ENCODE measurements around the gene SPHK2. TPM values are rescaled to one million over a fixed set of nuclear protein-coding genes. Genes with fewer than 3 reads are reported as not detected.

SPHK2 gene
- total RNA-seq, 1 experiment from 2014 or later: 8.6 TPM

- no peak overlapping the region for H3K4me3 ChIP-seq
- no peak for DNase-seq
- no peaks in the 10 kb centered on the region for H3K9me3 ChIP-seq
- H3K36me3 ChIP-seq: peaks cover 48% of the 10 kb centered on the region
- H3K27me3 ChIP-seq: no peaks in the 10 kb centered on the region
Observed at GRCh38 chr19:48616041-48616436, 3.3 kb upstream of the SPHK2 start.

DNA sequence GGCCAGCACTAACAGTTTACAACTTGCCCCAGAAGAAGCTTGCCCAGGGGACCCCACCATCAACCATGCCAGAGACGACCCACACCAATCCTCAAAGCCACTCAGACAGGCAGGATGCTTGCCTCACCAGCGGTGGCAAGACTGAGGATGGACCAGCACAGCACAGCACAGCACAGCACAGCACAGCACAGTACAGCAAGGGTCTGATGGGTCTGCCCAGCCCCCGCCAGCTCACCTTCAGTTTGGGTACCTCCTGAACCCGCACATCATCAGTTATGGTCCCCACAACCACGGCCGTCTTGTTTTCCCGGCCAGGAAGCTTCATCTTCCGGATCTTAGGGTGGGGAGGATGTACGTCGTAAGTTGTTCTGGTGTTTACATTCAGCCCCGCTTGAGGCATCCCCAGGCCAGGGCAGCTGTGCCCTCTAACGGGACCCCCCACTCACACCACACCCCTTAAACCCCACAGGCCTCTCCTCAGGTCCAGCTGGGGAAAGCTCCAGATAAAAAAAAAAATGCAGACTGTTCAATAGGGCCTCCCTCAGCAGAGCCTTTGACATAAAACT is 2.7 kb upstream of the SPHK2 start:
- Histone ChIP-seq H3K36me3 (peaks cover 54% of the 10 kb centered on the region), H3K27me3 (no peaks in the 10 kb centered on the region), H3K4me3 (peak overlapping the region; percentile 87; the same call in 1 of the 2 replicates), H3K9me3 (no peaks in the 10 kb centered on the region)
- DNase-seq: no peak

DNA sequence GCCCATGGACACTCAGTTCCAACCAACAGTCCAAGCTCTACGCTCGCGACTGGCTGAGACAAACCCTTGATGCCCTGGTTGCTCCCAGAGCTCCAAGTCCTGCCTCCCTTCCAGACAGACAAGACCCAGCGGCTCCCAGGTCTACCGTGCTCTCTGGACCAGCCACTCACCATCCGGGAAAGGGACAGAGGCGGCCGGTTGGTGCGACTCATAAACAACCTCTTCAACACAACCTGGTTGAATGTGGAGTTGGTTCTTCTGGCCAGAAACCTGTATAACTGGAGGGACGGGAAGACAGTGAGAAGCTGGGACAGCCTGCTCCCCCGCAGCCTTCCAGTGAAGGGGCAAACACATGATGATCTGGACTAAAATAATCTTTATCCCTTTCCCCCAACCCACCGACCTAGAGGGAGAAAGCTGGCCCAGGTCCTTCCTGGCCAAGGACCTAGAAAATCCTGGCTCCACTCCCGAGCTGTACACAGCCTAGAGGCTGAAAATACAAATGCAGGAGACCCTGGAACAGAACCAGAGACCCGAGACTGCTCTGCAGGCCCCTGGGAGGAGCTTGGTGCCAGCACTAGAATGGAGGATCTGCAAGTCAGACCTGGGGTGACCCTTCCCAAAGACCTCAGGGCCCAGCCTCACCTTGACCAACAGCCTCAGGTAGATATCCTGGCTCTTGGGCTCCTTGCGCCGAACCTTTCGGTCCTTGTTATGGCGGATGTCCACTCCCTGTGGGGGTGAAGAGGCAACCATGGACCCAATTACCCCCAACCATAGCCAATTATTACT is 2.0 kb upstream of the SPHK2 start:
- DNase-seq: peak; percentile 43
- Histone ChIP-seq H3K9me3 (no peaks in the 10 kb centered on the region), H3K4me3 (peak overlapping the region; percentile 87), H3K36me3 (peaks cover 58% of the 10 kb centered on the region), H3K27me3 (no peaks in the 10 kb centered on the region)

GRCh38 chr19:48618278-48618915 is 909 bp upstream of the SPHK2 start:
- Histone ChIP-seq H3K9me3 (no peaks in the 10 kb centered on the region), H3K27me3 (no peaks in the 10 kb centered on the region), H3K4me3 (peak overlapping the region; percentile 87), H3K36me3 (peaks cover 61% of the 10 kb centered on the region)
- DNase-seq: no peak

DNA sequence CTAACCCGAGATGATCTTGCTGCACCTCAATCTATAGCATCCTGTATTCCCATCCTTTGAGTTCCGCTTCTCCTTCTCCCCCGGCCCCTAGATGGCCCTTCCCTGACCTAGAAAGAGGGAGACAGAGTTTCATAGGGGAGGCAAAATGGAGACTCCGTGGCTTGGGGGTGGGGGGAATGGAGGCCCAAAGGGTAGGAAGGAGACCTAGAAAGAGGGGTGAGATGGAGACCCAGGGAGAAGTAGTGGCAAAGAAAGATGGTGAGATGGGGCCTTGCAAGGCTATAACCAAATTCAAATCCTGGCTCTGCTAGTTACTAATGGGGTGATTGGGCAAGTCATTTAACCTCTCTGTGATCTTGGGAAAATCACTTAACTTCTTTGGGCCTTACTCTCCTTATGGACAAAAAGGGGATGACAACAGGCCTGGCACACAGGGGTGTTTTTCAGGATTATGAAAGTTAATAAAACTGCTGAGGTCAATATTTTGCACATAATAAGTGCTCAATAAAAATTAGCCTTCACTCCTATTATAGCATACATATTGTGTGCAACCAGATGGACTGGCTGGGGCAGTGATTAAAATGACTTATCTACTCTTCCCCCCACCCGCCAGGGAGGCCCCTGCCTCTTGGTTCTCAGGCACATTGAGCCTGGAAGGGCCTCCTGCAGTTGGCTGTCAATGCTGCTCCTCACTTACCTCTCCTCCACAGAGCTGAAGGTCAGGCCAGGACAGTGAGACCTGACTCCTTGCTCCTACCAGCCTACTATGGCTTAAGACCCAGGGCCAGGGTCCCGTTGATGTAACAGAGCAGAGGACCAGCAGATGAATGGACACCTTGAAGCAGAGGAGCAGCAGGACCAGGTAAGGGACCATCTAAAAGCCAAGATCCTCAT is 633 bp downstream of the SPHK2 start:
- peak overlapping the region; percentile 87 for H3K4me3 ChIP-seq
- DNase-seq: no peak
- no peaks in the 10 kb centered on the region for H3K9me3 ChIP-seq
- H3K36me3 ChIP-seq: peaks cover 58% of the 10 kb centered on the region
- H3K27me3 ChIP-seq: no peaks in the 10 kb centered on the region

DNA sequence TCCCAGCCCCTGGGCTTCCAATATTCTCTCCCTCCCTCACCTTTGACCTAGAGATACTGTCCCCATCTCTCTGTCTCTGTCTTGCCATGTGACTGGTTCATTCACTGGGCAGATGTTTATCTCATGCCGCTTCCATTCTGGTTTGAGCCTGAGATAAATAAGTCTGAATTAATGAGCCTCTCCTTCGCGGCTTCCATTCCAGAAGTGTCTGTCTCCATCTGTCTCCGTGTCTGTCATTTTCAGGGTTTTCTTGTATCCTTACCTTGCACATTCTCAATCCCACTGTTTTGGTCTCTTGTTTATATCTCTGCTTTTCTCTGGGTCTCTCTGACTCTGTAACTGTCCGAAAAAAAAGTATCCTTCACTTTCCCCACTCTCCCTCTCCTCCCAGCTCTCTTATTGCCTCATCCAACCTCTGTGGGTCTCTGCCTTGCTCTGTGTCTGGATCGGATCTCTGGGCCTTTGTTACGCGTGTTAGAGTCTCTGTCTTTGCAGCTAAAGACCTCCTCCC is 4.3 kb downstream of the SPHK2 start:
- Histone ChIP-seq H3K27me3 (no peaks in the 10 kb centered on the region), H3K4me3 (no peak overlapping the region), H3K9me3 (no peaks in the 10 kb centered on the region), H3K36me3 (peaks cover 33% of the 10 kb centered on the region)
- no peak for DNase-seq

DNA sequence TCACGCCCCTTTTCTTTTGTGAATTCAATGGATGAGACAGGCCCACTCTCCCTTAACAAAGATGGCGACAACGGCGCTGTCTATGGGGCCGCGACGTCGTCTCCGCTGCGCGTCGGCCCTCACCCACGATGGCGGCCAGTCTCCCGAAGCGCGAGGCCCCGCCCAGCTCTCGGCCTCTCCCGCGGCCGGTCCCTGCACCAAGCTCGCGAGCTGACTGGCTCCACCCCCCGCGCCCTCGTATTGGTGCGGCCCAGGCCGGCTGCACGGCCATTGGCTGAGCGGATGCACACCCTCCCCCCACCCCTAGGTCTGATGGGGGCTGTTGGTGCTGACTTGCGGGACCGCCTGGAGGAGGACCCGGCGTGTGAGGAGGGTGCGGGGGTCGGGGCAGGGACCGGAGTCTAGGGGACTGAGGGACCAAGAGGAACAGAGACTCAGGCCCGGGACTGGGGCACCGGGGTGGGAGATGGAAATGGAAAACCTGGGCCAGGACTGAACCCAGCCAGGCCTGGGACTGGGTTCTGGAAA is 4.8 kb downstream of the SPHK2 start:
- no peak for DNase-seq
- Histone ChIP-seq H3K9me3 (no peaks in the 10 kb centered on the region), H3K36me3 (peaks cover 31% of the 10 kb centered on the region), H3K27me3 (no peaks in the 10 kb centered on the region), H3K4me3 (no peak overlapping the region)

DNA sequence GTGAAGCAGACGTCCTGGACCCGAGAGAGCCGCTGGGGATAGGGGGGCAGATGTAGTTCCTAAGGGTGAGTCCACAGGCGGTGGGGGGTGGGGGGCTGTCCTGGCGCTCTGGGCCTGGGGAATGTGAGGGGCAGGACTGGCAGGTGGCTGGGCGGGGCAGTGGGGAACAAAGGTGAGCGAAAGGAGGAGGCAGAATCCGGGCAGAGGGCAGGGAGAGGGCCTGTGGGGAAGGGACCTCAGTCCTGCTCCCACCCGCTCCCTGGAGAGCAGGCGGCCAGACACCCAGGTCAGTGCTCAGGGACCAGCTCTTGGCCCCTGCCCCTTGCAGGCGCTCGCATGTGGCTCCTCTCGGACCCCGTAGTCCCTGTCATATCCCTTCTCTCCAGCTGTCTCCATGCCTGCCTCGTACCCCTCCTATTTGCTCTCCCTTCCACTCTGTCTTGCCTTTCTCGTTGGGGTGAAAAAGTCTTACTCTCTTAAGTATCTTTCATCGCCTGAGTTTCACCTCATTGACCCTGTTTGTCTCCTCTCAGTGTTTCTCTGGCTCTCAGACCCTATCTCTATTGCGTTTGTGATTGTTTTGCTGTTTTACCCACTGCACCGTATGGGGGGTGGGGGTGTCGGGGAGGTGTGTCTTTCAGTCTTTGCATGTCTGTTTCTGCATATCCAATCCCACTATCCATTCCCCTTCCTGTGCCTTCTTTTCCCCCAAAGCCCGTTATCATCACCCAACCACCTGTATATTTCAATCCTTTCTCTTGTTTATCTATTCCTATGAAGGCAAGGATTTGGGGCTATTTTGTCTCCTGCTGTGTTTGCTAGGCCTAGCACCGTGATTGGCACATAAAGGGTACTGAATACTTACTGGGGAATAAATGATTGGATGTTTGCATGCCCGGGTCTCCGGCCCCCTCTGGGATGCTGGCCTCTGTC is 5.8 kb downstream of the SPHK2 start:
- no peak overlapping the region for H3K4me3 ChIP-seq
- no peaks in the 10 kb centered on the region for H3K9me3 ChIP-seq
- H3K27me3 ChIP-seq: no peaks in the 10 kb centered on the region
- no peak for DNase-seq
- peaks cover 40% of the 10 kb centered on the region for H3K36me3 ChIP-seq

GRCh38 chr19:48625891-48626327 is 6.6 kb downstream of the SPHK2 start:
- Histone ChIP-seq H3K9me3 (no peaks in the 10 kb centered on the region), H3K27me3 (no peaks in the 10 kb centered on the region), H3K36me3 (peaks cover 47% of the 10 kb centered on the region), H3K4me3 (no peak overlapping the region)
- DNase-seq: no peak

- no peak for DNase-seq
- H3K36me3 ChIP-seq: peaks cover 42% of the 10 kb centered on the region
- no peaks in the 10 kb centered on the region for H3K27me3 ChIP-seq
- no peaks in the 10 kb centered on the region for H3K9me3 ChIP-seq
- no peak overlapping the region for H3K4me3 ChIP-seq
Observed at GRCh38 chr19:48627201-48627864, 8.0 kb downstream of the SPHK2 start.

DNA sequence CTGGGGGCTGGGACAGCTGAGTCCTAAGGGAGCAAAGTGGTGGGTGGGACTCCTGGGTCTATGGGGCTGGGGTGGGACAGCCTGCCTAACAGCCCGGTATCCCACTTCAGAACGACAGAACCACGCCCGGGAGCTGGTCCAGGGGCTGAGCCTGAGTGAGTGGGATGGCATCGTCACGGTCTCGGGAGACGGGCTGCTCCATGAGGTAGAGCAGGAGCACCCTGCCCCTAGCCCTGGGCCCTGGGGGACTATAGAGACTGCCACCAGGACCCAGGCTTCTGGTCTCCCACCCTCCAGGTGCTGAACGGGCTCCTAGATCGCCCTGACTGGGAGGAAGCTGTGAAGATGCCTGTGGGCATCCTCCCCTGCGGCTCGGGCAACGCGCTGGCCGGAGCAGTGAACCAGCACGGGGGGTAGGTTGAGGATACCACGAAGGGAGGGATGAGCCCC is 8.6 kb downstream of the SPHK2 start:
- Histone ChIP-seq H3K27me3 (no peaks in the 10 kb centered on the region), H3K4me3 (no peak overlapping the region), H3K9me3 (no peaks in the 10 kb centered on the region), H3K36me3 (peaks cover 41% of the 10 kb centered on the region)
- no peak for DNase-seq

DNA sequence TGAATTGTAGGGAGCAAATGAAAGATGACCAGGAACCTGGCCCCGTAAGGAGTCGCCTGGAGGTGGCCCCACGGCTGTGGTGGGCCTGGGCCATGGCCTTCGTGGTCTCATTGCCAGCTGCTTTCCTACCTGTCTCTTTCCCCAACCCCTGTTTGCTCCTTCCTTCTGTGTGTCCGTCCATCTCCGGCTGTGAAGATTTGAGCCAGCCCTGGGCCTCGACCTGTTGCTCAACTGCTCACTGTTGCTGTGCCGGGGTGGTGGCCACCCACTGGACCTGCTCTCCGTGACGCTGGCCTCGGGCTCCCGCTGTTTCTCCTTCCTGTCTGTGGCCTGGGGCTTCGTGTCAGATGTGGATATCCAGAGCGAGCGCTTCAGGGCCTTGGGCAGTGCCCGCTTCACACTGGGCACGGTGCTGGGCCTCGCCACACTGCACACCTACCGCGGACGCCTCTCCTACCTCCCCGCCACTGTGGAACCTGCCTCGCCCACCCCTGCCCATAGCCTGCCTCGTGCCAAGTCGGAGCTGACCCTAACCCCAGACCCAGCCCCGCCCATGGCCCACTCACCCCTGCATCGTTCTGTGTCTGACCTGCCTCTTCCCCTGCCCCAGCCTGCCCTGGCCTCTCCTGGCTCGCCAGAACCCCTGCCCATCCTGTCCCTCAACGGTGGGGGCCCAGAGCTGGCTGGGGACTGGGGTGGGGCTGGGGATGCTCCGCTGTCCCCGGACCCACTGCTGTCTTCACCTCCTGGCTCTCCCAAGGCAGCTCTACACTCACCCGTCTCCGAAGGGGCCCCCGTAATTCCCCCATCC is 9.4 kb downstream of the SPHK2 start:
- Histone ChIP-seq H3K9me3 (no peaks in the 10 kb centered on the region), H3K4me3 (no peak overlapping the region), H3K27me3 (no peaks in the 10 kb centered on the region), H3K36me3 (peaks cover 36% of the 10 kb centered on the region)
- DNase-seq: no peak

GRCh38 chr19:48629297-48629598 is 9.9 kb downstream of the SPHK2 start:
- H3K36me3 ChIP-seq: peaks cover 33% of the 10 kb centered on the region
- H3K4me3 ChIP-seq: no peak overlapping the region

GRCh38 chr19:48629599-48630295 is 10.4 kb downstream of the SPHK2 start:
- H3K9me3 ChIP-seq: no peaks in the 10 kb centered on the region
- peaks cover 34% of the 10 kb centered on the region for H3K36me3 ChIP-seq
- no peak overlapping the region for H3K4me3 ChIP-seq
- no peaks in the 10 kb centered on the region for H3K27me3 ChIP-seq
- no peak for DNase-seq

More at GRCh38 chr19:48629297-48629598, 9.9 kb downstream of the SPHK2 start:
- no peak for DNase-seq
- no peaks in the 10 kb centered on the region for H3K27me3 ChIP-seq
- H3K9me3 ChIP-seq: no peaks in the 10 kb centered on the region
